Prostate gland (tissue), 2 donors: ENCODE results near the gene DDAH1. TPM values are rescaled to one million over a fixed set of nuclear protein-coding genes. Genes with fewer than 3 reads are reported as not detected.

Source experiments
- DNase-seq: peaks from one replicate; pipeline ENCODE4 v3.0.0-alpha.2; 2019; ENCODE audit warnings: low spot score
- H3K27ac ChIP-seq, 2 donors: fragments of 200-600 bp; sonication (generic); 2 replicates each; pipeline ENCODE4 v1.5.1; 2017 to 2019
- H3K27me3 ChIP-seq: fragments of 200-600 bp; sonication (generic); replicated peaks from 2 replicates; pipeline ENCODE4 v1.5.1; 2019; ENCODE audit not compliant: insufficient read depth
- H3K36me3 ChIP-seq, 2 donors: fragments of 200-600 bp; sonication (generic); 1 replicate in 1 of 2; 2 replicates in 1 of 2; pipeline versions ENCODE4 v1.5.1 to v1.8.1; 2017 to 2019
- H3K4me1 ChIP-seq: fragments of 200-600 bp; sonication (generic); replicated peaks from 2 replicates; pipeline ENCODE4 v1.5.1; 2019
- H3K4me3 ChIP-seq, 2 donors: fragments of 200-600 bp; sonication (generic); 2 replicates each; pipeline ENCODE4 v1.5.1; 2017 to 2019
- H3K9me3 ChIP-seq: fragments of 200-600 bp; sonication (generic); 2 replicates; pipeline ENCODE4 v1.5.1; 2017
- POLR2A ChIP-seq: fragments of 450-650 bp; IDR thresholded peaks from one replicate; pipeline ENCODE4 v1.6.1; 2016; ENCODE audit warnings: antibody characterized with exemption, mild to moderate bottlenecking
- POLR2AphosphoS5 ChIP-seq: sonication (generic); formaldehyde crosslinking; IDR thresholded peaks from one replicate; pipeline ENCODE4 v1.6.1; 2017; ENCODE audit warnings: antibody characterized with exemption
- WGBS: methylation state at CpG from one replicate; pipeline ENCODE4 v1.1.5; 2018; 5-methylcytosine and 5-hydroxymethylcytosine counted together
- intact Hi-C: fragments of 100-400 bp; cut with DNase I; formaldehyde crosslinking; loops from one replicate; pipeline ENCODE4 v1.14.2; 2022
- total RNA-seq, 2 donors: library from RNA; depleted of rRNA; stranded (reverse); fragments of >200 nt; gene quantifications; one replicate each; pipeline ENCODE4 v1.1.0, GENCODE V29; 2016
- TF ChIP-seq, protein P1 (sequence below), 4 experiments: fragments of 200-600 bp in 2 of 4; fragments of 450-650 bp in 2 of 4; sonication (generic) in 2 of 4; IDR thresholded peaks; 1 replicate in 3 of 4; 2 replicates in 1 of 4; pipeline ENCODE4 v1.5.1; 2016 to 2019; ENCODE audit warnings: antibody characterized with exemption in 4 of 4, mild to moderate bottlenecking in 2 of 4, moderate library complexity in 2 of 4

The DDAH1 gene
- total RNA-seq, 2 donors from 2014 or later, result 61.6 to 70.7 TPM

DNA sequence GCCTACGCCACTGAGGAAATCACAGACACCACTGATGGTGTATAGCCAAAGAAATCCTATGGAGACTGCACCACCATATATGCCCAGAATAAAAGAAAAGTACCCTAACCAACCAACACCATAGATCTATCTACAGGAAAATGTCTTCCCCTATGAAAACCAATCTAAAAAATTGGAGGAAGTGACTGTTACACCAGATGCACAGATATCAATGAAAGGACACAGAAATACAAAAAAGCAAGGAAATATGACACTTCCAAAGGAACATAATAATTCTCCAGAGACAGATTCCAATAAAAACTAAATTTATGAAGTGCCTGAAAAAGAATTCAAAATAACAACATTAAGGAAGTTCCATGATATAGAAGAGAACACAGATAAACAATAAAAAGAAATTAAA lies 131.8 kb downstream of the DDAH1 start:
- Histone ChIP-seq H3K4me3 (no peak overlapping the region), H3K27me3 (no peaks in the 10 kb centered on the region), H3K9me3 (no peaks in the 10 kb centered on the region), H3K27ac (no peak overlapping the region), H3K4me1 (no peaks in the 10 kb centered on the region), H3K36me3 (no peaks in the 10 kb centered on the region)
- DNase-seq, result no peak
- intact Hi-C loops, result no loop called here
- 90% methylated on average over 1 of the region's 1 CpG for WGBS
- no peak for TF ChIP-seq POLR2A
- TF ChIP-seq, protein P1, sequence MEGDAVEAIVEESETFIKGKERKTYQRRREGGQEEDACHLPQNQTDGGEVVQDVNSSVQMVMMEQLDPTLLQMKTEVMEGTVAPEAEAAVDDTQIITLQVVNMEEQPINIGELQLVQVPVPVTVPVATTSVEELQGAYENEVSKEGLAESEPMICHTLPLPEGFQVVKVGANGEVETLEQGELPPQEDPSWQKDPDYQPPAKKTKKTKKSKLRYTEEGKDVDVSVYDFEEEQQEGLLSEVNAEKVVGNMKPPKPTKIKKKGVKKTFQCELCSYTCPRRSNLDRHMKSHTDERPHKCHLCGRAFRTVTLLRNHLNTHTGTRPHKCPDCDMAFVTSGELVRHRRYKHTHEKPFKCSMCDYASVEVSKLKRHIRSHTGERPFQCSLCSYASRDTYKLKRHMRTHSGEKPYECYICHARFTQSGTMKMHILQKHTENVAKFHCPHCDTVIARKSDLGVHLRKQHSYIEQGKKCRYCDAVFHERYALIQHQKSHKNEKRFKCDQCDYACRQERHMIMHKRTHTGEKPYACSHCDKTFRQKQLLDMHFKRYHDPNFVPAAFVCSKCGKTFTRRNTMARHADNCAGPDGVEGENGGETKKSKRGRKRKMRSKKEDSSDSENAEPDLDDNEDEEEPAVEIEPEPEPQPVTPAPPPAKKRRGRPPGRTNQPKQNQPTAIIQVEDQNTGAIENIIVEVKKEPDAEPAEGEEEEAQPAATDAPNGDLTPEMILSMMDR (IDR thresholded peaks at IDR 0.05), result no peak
- no peak for TF ChIP-seq POLR2AphosphoS5

DNA sequence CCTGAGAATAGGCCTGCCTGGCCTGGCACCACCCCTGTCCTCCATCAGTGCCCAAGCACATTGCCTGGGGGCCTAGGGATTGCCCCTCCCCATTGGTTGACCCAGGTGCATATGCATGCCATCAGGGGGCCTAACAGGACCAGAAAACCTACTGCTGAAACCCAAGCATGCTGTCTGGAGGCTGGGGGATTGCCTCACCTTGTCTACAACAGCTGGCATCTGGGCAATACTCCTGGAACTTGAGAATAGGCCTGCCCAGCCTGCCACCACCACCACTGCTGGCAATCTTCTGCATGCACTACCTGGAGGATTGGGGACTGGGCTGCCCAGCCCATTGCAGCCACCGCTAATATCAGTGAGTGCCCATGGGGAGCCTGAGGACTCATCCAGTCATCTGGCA lies 132.4 kb downstream of the DDAH1 start:
- intact Hi-C loops, result no loop called here
- no peaks in the 10 kb centered on the region for H3K27me3 ChIP-seq
- no peaks in the 10 kb centered on the region for H3K36me3 ChIP-seq
- DNase-seq, result no peak
- H3K4me1 ChIP-seq, result no peaks in the 10 kb centered on the region
- no CpG with 5 or more reads among the region's 1 CpG for WGBS
- H3K27ac ChIP-seq, result no peak overlapping the region
- no peak overlapping the region for H3K4me3 ChIP-seq
- H3K9me3 ChIP-seq, result no peaks in the 10 kb centered on the region
- TF ChIP-seq POLR2A (no peak), POLR2AphosphoS5 (no peak)
- TF ChIP-seq, protein P1 (IDR thresholded peaks at IDR 0.05), result no peak

DNA sequence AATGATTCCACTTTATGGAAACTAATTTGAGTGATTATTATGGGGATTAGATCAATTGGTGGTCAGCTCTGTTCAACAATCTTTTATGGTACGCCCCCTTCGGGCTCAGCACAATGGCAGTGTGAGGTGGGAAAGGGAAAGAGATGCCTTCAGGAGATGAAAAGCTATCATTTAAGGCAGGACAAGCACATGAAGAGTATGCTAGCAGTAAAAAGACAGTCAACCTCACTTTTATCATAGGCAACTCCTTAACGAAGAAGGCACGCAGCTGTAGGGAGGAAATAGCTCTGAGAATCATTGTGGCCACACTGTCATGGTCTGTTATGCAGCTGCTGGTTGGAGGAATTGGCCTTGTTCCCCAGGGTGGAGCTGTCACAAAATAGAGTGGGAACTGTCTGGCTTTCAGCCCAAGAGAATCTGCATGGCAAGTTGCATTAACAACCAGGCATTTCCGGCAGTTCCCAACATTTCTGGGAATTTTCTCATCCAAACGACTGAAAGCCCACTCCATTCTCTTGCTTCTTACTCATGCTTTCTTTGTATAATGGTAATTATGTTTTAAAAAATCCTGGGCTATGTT lies 134.2 kb downstream of the DDAH1 start:
- DNase-seq, result no peak
- TF ChIP-seq, protein P1 (IDR thresholded peaks at IDR 0.05), result no peak
- TF ChIP-seq POLR2A (no peak), POLR2AphosphoS5 (no peak)
- 74% methylated on average over 6 of the region's 6 CpGs for WGBS

DNA sequence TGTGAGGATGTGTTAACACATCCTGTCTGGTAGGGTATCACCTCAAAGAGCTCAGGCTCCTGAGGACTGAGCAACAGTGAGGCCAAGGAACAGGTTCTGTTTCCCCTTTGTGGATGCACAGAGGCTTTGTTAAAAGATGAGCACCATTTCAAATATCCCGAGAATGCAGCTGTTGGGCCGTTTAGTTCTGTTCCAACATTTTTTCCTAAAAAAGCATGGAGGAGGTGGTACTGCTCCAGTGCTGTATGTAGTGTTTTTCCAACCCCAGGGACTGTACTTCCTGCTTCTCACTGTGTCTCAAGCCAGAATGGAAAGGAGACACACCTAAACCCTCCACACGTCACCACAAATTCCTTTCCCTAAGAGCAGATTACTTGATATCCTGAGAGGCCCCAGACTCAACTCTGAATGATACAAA lies 134.7 kb downstream of the DDAH1 start:
- no peak for DNase-seq
- intact Hi-C loops, result no loop called here

More for the DNA sequence above, 134.2 kb downstream of the DDAH1 start:
- intact Hi-C loops, result no loop called here
- no peaks in the 10 kb centered on the region for H3K27me3 ChIP-seq
- no peaks in the 10 kb centered on the region for H3K9me3 ChIP-seq
- H3K36me3 ChIP-seq, result no peaks in the 10 kb centered on the region
- H3K4me1 ChIP-seq, result no peaks in the 10 kb centered on the region
- H3K27ac ChIP-seq, result no peak overlapping the region
- no peak overlapping the region for H3K4me3 ChIP-seq

More for the DNA sequence above, 134.7 kb downstream of the DDAH1 start:
- no peaks in the 10 kb centered on the region for H3K27me3 ChIP-seq
- no peaks in the 10 kb centered on the region for H3K4me1 ChIP-seq
- no peaks in the 10 kb centered on the region for H3K9me3 ChIP-seq
- WGBS, result 80% methylated on average over 3 of the region's 3 CpGs
- TF ChIP-seq, protein P1 (IDR thresholded peaks at IDR 0.05), result no peak
- TF ChIP-seq POLR2A (no peak), POLR2AphosphoS5 (no peak)
- no peak overlapping the region for H3K27ac ChIP-seq
- no peak overlapping the region for H3K4me3 ChIP-seq
- H3K36me3 ChIP-seq, result no peaks in the 10 kb centered on the region
